Pulmonary artery endothelial cell (primary cell): ENCODE results near the gene GDPD2. TPM values are rescaled to one million over a fixed set of nuclear protein-coding genes. Genes with fewer than 3 reads are reported as not detected.

Experiments used
- DNase-seq: peaks from one replicate; pipeline ENCODE4 v3.0.0-alpha.2; 2011; ENCODE audit warnings: low read depth, low spot score
- total RNA-seq: library from RNA; depleted of rRNA; stranded (reverse); fragments of >200 nt; gene quantifications from 2 replicates; pipeline ENCODE4 v1.2.3, GENCODE V29; 2014

The GDPD2 gene
- total RNA-seq, 1 donor from 2014 or later: not detected

DNA sequence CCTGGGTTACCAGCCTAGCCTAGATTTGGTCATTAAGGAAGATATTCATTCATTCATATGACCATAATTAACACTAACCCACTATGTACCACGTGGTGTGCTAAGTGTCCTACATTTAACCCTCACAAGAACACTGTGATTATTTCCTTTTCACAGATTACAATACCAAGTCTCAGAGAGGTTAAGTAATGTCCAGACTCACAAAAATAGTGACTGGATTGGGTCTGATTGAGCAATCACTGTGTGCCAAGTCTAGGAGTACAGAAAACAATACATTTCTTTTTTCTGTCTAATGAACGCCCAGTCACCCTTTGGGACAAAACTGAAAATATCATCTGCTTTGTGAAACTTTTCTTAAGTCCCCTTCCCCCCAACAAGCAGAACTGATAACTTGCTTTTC lies 13.9 kb downstream of the GDPD2 start:
- DNase-seq: no peak

DNA sequence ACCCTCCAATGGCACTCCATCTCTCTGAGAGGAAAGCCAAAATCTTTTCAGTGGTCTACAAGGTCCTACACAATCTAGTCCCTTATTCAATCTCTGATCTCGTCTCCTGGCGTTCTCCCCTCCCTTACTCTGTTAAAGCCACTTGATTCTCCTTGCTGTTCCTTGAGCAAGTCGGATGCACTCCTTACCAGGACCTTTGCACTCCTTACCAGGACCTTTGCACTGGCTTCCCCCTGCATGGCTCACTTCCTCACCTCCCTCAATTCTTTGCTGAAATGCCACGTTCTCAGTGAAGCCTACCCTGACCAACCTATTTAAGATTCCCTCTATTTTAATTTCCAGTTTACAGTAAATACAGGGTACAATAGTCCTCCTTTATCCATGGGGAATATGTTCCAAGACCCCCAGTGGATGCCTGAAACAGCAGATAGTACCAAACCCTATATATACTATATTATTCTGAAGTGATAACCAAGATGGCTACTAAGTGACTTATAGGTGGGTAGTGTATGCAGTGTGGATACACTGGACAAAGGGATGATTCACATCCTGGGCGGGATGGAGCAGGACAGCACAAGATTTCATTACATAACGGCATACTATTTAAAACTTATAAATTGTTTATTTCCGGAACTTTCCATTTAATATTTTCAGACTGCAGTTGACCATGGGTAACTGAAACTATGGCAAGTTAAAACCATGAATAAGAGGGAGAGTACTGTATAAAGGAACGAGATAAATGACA lies 15.0 kb downstream of the GDPD2 start:
- DNase-seq: no peak

DNA sequence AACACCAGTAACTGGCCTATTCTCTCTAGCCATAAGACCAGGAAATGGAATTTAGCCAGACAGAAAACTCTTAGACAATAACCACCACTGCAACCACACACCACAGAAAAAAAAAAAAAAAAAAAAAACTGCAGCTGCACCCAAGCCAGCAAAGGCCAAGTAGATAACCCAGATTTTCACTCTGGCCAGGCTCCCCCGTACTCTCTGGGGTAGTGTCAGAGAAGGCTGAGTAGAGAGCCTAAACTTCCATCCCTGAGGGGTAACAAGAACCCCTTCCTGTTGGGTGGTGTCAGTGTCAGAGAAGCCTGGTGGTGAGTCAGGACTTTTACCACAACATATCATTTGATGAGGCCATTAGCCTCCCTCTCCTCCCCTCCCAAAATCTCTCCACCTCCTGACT lies 15.9 kb downstream of the GDPD2 start:
- DNase-seq: no peak

DNA sequence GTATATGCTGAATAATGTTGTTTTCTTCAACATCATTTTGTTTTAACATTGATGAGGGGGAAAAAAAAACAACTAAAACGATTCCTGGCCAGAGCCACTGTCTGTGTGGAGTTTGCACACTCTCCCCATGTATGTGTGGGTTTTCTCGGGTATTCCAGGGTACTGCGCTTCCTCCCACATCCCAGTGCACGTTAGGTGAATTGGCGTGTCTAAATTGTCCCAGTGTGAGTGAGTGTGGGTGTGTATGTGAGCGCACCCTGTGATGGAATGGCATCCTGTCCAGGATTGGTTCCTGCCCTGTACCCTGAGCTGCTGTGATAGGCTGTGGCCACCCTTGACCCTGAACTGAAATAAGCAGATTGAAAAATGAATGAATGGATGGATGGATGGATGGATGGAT lies 19.1 kb downstream of the GDPD2 start:
- no peak for DNase-seq

DNA sequence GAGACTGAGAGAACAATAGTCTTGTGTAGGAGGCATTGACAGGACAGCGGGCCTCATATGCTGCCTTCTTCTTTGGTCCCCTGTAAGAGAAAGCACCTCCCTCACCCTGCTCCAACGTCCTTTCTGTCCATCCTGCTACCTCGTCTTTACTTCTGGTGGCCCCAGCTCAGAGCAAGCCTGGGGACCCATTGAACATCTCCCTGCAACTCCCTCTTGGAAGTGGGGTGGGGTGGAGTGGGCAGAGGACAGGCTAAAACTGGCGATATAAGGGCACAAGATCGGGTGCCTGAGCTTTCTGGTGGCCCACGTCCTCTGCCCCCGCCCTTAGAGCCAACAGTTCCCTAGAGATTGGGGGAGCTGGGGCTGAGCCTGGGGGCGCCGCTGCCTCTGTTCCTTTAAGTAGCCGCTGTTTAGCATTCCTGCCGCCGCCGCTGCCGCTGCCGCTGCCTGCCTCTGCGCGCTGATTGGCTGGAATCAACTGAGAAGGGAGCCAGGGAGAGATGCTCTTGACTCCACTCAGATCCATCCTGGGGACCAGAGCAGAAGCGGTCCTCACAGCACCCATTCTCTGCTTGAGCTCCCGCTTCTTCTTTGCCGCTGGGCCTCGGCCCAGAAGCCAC lies 21.3 kb downstream of the GDPD2 start, which contains the start of gene DLG3:
Gene DLG3 (plus strand): TSS at position 510 of the 620 bp plus-strand sequence. CDS start 367 bp downstream, outside the sequence.
- DNase-seq: no peak

DNA sequence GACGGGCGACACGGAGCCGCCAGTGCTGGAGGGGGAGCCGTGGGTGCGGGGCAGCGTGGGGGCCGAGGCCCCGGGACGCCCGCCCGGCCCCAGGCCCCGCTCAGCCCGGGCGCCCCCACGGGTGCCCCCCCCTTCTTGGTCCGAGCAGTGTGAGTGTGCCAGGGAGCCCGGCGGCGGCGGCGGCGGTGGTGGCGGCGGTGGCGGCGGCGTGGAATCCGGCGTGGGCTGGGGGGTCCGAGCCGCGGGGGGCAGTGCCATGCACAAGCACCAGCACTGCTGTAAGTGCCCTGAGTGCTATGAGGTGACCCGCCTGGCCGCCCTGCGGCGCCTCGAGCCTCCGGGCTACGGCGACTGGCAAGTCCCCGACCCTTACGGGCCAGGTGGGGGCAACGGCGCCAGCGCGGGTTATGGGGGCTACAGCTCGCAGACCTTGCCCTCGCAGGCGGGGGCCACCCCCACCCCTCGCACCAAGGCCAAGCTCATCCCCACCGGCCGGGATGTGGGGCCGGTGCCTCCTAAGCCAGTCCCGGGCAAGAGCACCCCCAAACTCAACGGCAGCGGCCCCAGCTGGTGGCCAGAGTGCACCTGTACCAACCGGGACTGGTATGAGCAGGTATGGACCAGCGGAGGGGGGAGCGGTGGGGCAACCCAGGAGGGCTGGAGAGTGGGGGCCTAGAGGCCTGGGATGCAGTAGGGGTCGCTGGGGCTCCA lies 22.0 kb downstream of the GDPD2 start:
- DNase-seq: no peak

DNA sequence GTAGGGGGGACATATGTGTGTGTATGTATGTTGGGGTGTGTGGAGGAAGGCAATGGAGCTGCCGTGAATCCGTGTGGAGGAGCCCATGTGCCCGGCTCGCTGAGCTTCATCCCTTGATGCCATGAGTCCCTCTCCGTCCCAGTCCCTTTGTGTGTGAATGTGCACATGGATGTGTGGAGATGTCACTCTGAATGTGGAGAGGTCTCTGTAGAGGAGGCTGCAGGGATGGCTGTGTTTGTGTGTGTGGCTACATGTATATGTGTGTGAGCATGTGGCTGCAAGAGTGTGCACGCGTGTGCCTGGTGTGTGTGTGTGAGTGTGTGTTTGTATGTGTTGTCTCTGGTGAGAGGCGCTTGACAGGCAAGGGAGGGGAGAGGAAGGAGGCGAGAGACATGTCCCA lies 22.8 kb downstream of the GDPD2 start:
- DNase-seq: no peak

DNA sequence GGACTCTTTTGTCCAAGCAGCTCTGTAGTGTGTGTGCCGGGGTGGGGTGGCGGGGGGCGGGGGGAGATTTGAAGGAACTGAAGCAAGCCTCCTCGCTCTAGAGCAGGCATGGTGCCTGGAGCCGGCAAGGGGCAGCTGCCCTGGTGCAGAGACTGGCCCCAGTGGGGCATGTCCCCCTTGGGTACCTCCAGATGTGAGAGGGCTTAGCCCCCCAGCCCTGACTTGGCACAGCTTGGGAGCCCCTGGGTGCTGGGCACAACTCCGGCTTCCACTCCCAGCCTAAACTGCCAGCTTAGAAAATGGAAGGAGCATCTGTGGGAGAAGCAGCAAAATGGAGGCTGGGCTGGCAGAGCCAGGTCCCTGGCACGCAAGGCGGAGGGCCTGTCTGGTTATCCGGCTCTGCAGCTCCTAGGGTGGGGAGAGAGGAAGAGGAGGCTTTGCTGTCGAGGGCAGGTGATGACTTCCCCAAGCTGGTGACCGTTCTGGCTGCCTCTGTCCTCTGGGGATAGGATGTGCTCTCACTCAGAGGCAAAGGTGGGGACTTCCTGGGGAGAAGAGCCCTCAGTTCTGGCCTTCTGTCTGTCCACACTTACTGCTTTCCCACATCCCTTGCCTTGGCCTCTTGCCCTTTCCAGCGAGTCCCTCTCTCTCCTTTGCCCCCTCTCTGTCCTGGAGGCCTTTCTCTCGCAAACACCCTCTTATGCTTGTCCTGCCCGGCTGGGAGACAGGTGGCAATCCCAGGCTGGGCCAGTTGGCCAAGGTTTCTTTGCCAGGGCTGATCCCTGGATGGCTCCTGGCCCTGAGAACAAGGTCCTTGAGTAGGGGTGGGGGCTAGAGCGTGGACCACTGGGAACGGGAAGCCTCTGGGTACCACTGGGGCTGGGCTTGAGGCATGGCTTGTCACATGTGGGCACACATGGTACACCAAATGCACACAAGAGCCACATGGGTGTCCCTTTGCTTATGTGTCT lies 23.6 kb downstream of the GDPD2 start:
- DNase-seq: no peak

DNA sequence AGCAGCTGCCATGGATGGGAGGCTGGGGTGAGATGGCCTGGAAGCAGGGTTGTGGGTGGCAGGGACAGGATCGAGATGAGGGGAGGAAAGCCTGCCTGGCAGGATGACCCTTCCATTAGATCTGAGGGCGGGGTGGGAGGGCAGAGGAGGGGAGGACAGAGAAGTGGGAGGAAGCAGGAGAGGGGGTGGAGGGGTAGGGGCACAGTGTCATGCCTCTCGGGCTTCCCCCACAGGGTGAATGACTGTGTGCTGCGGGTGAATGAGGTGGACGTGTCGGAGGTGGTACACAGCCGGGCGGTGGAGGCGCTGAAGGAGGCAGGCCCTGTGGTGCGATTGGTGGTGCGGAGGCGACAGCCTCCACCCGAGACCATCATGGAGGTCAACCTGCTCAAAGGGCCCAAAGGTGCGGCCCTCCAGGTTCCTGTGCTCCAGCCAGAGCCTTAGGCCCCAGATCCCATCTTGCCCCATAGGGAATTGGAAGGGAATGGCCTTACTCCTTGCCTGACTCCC lies 26.4 kb downstream of the GDPD2 start:
- DNase-seq: no peak

DNA sequence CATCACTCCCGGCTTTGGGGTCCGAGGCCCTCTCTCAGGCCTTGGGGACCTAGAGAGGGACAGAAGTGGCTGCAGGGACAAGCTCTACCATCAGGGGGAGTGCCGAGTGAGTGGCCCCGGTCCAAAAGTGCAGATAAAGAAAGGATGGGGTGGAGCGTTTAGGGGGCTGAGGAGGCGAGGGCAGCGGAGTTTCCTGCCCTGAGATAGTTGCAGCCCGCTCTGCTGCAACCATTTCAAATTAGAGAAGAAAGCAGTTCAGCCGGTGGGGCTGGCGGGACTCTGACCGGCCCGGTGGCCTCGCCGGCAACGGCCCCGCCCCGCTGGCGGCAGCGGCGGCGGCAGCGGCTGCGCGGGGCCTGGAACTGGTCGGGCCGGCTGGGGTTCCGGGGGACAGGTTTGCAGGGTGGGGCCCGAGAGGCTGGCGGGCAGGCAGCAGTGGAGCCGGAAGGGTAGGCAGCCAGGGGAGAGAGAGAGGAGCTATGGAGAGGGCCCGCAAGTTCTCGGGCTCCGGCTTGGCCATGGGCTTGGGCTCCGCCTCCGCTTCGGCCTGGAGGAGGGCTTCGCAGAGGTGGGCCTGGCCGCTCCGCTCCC lies 29.1 kb downstream of the GDPD2 start:
- DNase-seq: no peak

DNA sequence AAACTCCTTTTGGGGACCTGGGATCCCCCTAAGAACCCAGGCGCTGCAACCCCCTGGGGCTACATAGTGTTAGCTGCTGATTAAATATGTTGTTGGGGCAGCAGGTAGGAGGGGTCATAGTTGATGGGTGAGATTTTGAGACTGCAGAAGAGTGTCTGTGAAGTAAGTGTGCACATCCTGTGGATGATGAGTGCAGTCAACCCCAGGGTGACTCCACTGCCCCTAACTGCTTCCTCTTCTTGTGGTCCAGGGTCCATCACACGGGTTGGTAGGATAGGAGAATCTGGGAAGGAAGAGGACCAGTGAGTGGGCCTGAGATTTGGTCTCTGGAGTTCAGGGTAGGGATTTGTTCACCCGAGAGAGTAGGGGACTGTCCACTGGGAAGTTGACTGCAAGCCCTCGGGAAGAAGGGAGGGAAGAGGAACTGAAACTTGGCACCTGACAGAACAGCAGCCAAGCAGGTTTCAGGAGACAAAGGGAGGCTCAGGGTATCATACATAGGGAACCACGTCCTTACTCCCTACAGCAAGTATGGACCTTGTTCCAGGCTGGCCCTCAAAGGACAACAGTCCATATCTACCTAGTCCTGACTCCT lies 30.0 kb downstream of the GDPD2 start:
- DNase-seq: no peak

DNA sequence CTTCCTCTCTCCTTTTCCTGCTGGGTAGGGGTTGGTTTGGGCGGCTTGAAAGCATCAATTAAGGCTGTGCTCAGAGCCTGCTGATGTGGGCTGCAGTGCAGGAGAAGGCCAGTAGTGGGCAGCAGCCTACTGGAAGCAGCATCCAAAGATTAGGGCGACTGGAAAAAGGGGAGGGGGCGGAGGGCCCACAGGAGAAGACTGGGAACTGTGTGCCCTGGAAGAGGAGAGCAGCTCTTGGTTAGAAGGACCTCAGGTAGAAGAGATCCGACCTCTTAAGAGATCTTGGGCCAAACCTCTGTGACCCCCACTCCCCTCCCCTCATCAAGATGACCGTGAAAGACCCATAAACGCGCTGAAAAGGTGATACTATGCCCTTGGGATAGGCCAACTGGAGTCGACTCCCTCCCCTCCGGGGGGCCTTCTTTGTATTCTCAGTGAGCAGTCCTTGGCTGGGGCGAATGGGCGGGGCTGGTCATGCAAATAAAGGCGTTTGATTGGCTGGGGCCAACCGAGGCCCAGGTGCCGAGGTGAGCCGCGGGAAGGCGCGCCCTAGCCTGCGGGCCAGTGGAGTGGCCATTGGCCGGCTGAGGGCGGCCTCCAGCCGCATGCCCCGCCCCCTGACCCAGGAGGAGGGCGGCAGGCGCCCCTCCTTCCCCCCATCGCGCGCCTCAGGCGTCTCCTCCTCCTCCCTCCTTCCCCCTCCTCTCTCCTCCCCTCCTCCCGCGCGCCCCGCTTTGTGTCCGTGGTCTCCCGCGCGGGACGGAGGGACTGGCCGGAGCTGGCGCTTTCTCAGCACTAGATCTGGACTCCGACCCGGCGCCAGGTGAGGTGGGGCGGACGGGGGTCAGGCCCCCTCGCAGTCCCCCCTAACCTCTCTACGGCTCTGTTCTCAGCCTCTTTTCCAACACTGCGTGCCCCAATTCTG lies 31.6 kb downstream of the GDPD2 start:
- DNase-seq: no peak

DNA sequence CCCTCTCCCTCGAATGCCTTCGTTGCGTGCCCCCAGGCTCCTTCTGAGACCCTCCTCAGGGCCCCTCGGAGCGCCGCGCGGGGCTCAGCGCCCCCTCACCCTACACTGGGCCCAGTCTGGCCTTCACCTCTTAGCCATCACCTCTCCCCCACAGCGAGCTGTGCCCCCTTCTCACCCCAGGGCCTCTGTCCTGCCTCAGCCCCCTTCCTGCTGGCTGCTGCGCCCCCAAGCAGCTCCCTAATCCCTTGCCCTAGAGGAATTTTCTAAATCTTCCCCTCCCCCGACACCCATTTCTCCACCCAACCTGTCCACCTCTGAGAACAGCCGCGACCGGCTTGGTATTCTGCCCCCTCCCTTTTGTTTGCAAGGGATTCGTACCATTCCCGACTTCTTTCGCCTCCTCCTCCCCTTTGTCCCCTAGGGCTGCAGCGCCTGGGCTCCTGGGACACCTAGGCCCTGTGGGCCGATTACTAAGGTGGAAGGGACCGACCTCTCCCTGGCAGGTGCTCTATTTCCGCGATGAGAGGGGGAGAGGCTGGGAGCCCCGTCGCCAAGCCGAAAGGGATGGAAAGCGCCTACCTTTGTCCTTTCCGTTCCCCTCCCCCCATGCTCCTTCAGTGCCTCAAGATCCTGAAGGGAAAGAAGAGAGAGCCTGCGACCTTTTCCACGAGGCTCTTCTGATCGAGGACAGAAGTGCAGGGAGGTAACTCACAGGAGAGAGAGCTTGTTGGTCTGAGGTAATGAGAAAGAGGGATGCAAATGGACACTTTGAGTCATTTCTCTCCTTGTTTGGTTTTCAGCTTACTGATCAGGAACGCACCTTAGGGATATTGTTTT lies 32.5 kb downstream of the GDPD2 start:
- no peak for DNase-seq

DNA sequence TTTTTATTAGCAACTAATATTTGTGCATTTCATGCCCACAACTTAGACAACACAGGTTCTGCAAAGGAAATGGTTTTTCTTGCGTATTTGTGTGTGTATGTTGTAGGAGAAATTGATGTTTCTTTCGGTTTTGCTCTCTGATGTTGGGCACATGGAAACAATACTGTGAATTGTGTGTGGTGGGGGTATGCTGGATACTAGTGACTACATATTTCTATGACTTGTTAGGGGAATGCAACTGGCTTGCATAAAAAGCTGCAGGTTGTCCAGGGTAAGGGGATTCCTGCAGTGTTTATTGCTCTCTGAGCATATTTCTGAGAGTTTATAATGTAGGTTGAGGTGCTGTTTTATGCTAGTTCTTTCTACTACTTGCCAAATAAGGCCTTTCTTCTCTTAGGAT lies 33.1 kb downstream of the GDPD2 start:
- no peak for DNase-seq

DNA sequence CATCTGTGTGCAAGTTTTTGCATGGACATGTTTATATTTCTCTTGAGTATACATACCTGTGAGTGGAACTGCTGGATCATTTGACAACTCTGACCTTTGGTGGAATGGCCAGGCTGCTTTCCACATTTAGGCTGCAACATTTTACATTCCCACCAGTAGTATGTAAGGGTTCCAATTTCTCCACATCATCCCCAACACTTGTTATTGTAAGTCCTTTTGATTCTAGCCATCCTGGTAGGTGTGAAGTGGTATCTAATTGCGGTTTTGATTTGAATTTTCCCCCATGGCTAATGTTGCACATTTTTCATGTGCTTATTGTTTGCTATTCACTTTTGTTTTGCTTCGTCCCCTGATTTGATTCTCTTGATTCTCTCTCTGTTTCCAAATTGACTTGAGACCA lies 37.9 kb downstream of the GDPD2 start:
- no peak for DNase-seq

DNA sequence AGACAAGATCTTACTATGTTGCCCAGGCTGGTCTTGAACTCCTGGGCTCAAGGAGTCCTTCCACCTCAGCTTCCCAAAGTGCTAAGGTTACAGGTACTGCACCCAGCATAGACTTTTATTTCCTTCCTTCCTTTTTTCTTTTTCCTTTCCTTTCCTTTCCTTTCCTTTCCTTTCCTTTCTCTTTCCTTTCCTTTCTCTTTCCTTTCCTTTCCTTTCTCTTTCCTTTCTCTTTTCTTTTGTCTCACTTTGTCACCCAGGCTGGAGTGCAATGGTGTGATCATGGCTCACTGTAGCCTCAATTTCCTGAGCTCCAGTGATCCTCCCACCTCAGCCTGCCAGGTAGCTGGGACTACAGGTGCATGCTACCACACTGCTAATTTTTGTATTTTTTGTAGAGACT lies 40.9 kb downstream of the GDPD2 start:
- no peak for DNase-seq

DNA sequence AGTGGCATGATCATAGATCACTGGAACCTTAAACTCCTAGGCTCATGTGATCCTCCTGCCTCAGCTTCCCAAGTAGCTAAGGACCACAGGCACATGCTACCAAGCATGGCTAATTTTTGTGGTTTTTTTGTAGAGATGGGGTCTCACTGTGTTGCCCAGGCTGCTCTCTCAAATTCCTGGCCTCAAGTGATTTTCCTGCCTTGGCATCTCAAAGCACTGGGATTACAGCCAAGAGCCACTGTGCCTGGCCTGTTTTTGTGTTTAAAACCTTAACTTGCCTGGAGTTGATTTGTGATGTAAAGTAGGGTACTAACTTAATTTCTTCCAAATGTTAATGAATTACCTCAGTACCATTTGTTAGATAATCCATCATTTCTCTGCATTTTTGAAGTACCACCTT lies 43.9 kb downstream of the GDPD2 start:
- DNase-seq: no peak

DNA sequence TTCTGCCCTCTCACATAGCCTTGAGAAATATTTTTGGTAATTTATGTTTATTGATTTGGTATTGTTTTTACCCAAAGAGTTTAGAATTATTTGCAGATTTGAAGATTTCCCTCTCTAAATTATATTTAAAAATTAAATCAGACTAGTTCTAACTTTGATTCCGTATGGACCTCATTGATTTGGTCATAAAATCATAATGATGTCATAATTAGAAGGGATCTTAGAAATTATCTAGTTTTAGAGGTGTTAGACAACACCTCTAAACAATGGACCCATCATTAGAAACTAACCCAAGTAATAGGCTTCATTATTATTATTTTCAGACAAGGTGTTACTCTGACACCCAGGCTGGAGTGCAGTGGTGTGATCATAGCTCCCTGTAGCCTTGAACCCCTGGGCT lies 45.6 kb downstream of the GDPD2 start:
- DNase-seq: no peak
